Suprapubic skin (tissue), 4 donors: ENCODE data around the gene MAST4.

Experiments
- CTCF ChIP-seq, 2 donors: fragments of 200-600 bp in 1 of 2; fragments of 450-650 bp in 1 of 2; sonication (generic) in 1 of 2; IDR thresholded peaks; one replicate each; pipeline ENCODE4 v1.5.1; 2016 to 2019; ENCODE audit warnings: antibody characterized with exemption in 2 of 2, mild to moderate bottlenecking in 1 of 2, moderate library complexity in 1 of 2
- EP300 ChIP-seq: sonication (generic); formaldehyde crosslinking; IDR thresholded peaks from one replicate; pipeline ENCODE4 v1.6.1; 2017; ENCODE audit warnings: antibody characterized with exemption
- POLR2AphosphoS5 ChIP-seq, 3 donors: sonication (generic); formaldehyde crosslinking; IDR thresholded peaks; one replicate each; pipeline ENCODE4 v1.6.1; 2017; ENCODE audit warnings: antibody characterized with exemption in 3 of 3

GRCh38 chr5:66986009-66986408, 389.8 kb downstream of the MAST4 start:
- no peak for TF ChIP-seq CTCF (IDR thresholded peaks at IDR 0.05)
- no peak for TF ChIP-seq EP300
- no peak for TF ChIP-seq POLR2AphosphoS5 (IDR thresholded peaks at IDR 0.05)
